ENCODE data around the gene MLEC.

The MLEC gene

DNA sequence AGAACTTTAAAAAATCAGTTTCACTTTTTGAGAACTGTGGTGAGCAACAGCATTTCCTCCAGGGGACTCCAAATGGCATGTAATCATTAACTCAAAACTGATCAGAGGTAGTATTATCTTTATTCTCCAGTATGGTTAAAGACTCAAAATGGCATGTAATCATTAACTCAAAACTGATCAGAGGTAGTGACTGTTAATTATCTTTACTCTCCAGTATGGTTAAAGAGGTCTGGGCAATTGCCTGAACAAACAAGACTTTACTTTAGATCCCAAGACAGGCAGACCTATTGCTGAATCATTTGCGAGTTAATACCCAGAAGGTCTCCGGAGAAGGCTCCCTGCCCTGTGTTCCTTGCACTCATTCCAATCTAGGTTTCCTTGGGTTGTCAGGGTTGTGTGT, 32.1 kb downstream of the MLEC start:
- Histone ChIP-seq H3K36me3 (peaks cover 79% of the 10 kb centered on the region), H3K9me3 (no peaks in the 10 kb centered on the region), H3K4me3 (ENCODE audit: low read depth in 1 of 2, low read length in 1 of 2) (no peak overlapping the region), H3K27me3 (no peaks in the 10 kb centered on the region), H3K4me1 (ENCODE audit: control insufficient read depth in 1 of 2, insufficient read depth in 1 of 2, low read depth in 1 of 2, low read length in 1 of 2) (peaks cover 16 to 17% of the 10 kb centered on the region in 2 experiments), H3K27ac (peak overlapping the region; percentile 54)
- TF ChIP-seq, protein P1, sequence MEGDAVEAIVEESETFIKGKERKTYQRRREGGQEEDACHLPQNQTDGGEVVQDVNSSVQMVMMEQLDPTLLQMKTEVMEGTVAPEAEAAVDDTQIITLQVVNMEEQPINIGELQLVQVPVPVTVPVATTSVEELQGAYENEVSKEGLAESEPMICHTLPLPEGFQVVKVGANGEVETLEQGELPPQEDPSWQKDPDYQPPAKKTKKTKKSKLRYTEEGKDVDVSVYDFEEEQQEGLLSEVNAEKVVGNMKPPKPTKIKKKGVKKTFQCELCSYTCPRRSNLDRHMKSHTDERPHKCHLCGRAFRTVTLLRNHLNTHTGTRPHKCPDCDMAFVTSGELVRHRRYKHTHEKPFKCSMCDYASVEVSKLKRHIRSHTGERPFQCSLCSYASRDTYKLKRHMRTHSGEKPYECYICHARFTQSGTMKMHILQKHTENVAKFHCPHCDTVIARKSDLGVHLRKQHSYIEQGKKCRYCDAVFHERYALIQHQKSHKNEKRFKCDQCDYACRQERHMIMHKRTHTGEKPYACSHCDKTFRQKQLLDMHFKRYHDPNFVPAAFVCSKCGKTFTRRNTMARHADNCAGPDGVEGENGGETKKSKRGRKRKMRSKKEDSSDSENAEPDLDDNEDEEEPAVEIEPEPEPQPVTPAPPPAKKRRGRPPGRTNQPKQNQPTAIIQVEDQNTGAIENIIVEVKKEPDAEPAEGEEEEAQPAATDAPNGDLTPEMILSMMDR (IDR thresholded peaks at IDR 0.05), result no peak

DNA sequence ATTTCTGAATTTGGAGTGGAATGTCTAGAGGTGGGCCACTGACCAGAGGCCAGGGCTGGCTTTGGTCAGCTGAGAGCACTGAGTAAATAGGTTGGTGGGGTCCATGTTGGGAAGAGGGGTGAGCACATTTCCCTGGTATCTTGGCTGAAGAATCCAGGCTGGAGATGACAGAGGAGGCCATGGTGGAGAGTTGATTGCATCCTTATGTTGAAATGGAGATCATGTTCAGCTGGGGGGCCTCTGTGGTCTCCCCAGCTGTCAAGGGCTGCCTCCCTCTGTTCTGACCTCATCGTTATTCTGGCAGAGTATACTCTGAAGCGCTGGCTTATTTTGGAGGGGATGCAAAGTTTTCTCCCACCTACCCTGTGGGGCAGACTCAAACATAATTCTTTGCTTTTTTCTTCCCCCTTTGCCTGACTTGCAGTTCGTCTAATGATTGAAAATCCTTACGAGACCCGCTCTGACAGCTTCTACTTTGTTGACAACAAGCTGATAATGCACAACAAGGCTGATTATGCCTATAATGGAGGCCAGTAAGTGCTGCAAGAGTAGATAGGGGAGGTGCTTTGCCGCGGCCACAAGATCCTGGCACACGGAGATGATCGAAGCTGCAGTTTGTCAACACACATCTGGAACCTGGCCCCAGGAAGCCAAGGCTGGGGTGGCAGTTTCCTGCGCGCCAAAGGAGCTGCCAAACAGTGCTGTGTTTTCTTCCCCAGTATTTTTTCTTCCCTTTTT, 32.7 kb downstream of the MLEC start:
- H3K27ac ChIP-seq, result peak overlapping the region; percentile 54

DNA sequence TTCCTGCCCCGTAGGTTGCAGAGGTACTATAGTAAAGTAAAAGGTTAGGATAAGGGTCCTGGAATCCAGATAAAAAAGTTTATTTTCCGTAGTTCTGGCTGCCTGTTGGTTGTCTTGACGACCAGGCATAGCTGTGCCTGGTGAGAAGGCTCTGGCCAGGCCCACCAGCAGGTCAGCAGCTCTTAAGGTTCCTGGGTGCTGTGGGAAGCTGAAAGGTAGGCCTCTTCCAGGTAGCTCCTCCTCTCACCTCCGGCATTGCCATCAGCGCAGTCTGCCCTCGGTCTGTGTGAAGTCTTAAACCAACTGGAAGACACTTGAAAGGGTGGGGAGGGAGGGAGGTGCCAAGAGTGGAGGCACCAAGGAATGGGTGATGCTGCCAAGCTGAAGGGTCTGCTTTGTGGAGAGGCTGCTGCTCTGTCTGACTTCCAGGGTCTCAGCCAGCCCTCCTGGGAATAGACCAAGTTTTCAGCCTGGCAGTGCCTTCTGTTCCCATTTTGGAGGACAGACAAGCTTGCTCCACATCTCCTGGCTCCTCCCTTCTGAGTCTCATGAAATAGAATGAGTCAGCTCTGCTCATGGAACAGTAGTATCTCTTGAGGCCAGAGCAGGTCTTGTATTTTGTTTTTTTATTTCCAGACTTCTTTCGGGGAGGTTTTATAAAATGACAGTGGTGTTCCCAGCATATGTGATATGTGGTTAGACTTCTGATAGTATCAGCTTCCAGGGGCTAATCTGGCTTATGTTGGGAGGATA, 33.5 kb downstream of the MLEC start:
- Histone ChIP-seq H3K27ac (peak overlapping the region; percentile 54), H3K9me3 (no peaks in the 10 kb centered on the region), H3K27me3 (no peaks in the 10 kb centered on the region), H3K4me3 (ENCODE audit: low read depth in 1 of 2, low read length in 1 of 2) (no peak overlapping the region), H3K36me3 (peaks cover 70% of the 10 kb centered on the region), H3K4me1 (ENCODE audit: control insufficient read depth in 1 of 2, insufficient read depth in 1 of 2, low read depth in 1 of 2, low read length in 1 of 2) (peaks cover 20% of the 10 kb centered on the region in 2 experiments)
- TF ChIP-seq, protein P1 (IDR thresholded peaks at IDR 0.05), result no peak

More for the DNA sequence above, 32.7 kb downstream of the MLEC start:
- Histone ChIP-seq H3K27me3 (no peaks in the 10 kb centered on the region), H3K4me1 (ENCODE audit: control insufficient read depth in 1 of 2, insufficient read depth in 1 of 2, low read depth in 1 of 2, low read length in 1 of 2) (peaks cover 16 to 17% of the 10 kb centered on the region in 2 experiments), H3K36me3 (peaks cover 77% of the 10 kb centered on the region), H3K9me3 (no peaks in the 10 kb centered on the region), H3K4me3 (ENCODE audit: low read depth in 1 of 2, low read length in 1 of 2) (no peak overlapping the region)
- TF ChIP-seq, protein P1 (IDR thresholded peaks at IDR 0.05), result no peak

DNA sequence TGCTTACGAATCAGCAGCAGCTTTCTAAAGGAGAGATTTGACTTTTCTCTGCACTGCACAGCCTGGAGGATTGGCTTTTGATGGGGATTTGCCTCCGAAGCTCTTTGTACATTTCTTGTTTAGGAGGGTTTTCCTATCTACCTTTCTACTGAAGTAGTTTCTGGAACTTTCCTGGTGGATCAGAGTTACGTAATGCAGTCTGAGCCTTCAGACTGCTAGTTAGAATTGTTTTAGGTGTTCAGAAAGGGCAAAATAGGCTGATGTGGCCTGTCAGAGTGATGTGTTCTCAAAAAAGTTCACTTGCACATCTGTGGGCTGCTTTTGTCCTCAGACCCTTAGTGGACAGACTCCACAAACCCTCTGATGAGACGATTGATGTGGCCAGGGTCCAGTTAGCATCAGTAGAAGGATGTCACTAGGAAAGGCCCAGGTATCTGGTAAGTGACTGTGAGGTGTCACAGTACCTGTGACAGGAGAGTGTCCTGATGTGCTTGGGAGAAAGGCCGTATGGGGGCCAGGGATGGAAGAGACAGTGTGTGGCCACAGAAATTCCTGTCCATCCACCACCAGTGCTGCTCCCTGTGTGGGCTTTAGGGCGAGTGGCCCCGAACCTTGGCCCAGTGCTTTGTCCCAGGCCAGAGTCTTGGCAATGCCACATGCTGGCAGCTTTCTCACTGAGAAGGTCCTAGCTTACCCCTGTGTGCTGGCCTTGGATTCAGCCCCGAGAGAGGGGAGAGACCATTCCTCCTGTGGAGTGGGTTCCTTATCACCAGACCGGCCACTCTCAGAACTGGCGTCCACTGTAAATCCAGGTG, 34.2 kb downstream of the MLEC start:
- H3K4me1 ChIP-seq (ENCODE audit: control insufficient read depth in 1 of 2, insufficient read depth in 1 of 2, low read depth in 1 of 2, low read length in 1 of 2), result peaks cover 24 to 28% of the 10 kb centered on the region in 2 experiments
- TF ChIP-seq, protein P1 (IDR thresholded peaks at IDR 0.05), result no peak
- peak overlapping the region; percentile 54 for H3K27ac ChIP-seq
- H3K4me3 ChIP-seq (ENCODE audit: low read depth in 1 of 2, low read length in 1 of 2), result no peak overlapping the region
- H3K9me3 ChIP-seq, result no peaks in the 10 kb centered on the region
- peaks cover 63% of the 10 kb centered on the region for H3K36me3 ChIP-seq
- no peaks in the 10 kb centered on the region for H3K27me3 ChIP-seq

DNA sequence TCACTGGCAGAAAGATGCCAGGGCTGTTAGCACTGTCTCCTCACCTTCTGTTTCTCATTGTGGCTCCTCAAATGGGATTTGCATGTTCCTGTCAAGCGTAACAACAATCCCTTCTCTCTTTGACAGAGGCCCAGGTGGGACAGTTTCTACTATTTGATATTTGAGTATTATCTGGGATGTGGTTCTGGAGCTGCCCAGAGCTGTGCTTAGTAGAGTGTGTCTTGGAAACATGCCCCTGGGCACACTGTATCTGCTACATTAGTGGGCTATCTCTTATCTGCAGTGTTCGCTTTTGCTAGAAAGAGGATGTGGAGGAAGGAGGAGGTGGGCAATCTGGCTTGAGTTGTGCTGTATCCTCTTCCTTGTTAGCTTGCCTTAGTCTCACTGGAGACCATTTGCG, 34.9 kb downstream of the MLEC start:
- H3K9me3 ChIP-seq, result no peaks in the 10 kb centered on the region
- peaks cover 57% of the 10 kb centered on the region for H3K36me3 ChIP-seq
- no peaks in the 10 kb centered on the region for H3K27me3 ChIP-seq
- TF ChIP-seq, protein P1 (IDR thresholded peaks at IDR 0.05), result no peak
- H3K4me3 ChIP-seq (ENCODE audit: low read depth in 1 of 2, low read length in 1 of 2), result no peak overlapping the region
- H3K4me1 ChIP-seq (ENCODE audit: control insufficient read depth in 1 of 2, insufficient read depth in 1 of 2, low read depth in 1 of 2, low read length in 1 of 2), result peaks cover 27 to 30% of the 10 kb centered on the region in 2 experiments
- no peak overlapping the region for H3K27ac ChIP-seq
